ENCODE measurements around the gene EPC1. TPM values are rescaled to one million over a fixed set of nuclear protein-coding genes. Genes with fewer than 3 reads are reported as not detected.

Gene EPC1
- total and polyA plus RNA-seq, 10 of the 15 experiments (the other 5 are each of a cell fraction or from before 2014, with no cell fraction given), result 6.8 to 59.2 (median 19.4) TPM

DNA sequence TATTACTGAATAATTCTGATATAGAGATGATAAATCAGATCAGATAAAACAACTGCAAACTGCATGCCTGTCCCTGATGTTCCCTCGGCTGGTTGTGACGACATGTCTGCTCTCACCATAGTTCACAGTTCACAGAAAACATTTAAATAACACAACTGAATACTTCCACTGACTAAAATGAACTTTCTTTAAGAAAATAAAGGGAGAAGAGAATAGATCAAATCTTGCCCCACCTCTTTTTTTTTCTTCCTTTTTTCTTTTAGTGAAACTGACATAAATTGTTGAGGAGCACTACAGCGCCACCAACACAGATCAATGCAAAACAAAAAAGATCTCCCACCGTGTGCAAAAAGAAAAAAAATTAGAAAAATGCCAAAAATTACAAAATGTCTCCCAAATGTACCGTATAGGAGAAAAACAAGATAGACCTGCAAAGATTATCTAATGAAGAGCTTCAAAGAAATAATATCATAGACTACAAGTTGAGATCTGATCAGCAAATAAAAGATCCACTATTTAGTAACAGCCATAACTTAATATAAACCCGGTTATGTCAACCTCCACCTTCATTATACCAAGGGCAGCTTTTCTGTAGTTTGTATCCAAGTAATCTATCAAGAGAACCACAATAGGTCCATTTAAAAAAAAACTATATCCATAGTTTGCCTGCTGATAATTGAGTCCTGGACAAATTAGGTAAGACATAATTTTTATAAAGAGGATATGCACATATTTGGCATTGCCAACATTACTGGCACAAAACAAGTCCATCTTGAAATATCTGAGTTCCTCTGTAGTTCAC is 30.7 kb upstream of the EPC1 start (continued):
- 0 out of 2 replicates have a peak, but pooled peaks have one; percentile 26 for TF ChIP-seq MTA2 (IDR thresholded peaks at IDR 0.05; ENCODE audit: low read depth)
- TF ChIP-seq BCL11A (IDR thresholded peaks at IDR 0.05; ENCODE audit: low read depth, low read length), result no peak
- TF ChIP-seq, protein P1, sequence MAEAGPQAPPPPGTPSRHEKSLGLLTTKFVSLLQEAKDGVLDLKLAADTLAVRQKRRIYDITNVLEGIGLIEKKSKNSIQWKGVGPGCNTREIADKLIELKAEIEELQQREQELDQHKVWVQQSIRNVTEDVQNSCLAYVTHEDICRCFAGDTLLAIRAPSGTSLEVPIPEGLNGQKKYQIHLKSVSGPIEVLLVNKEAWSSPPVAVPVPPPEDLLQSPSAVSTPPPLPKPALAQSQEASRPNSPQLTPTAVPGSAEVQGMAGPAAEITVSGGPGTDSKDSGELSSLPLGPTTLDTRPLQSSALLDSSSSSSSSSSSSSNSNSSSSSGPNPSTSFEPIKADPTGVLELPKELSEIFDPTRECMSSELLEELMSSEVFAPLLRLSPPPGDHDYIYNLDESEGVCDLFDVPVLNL (IDR thresholded peaks at IDR 0.05; ENCODE audit: low read depth, low read length), result no peak
- no peak for TF ChIP-seq SREBF2 (IDR thresholded peaks at IDR 0.05; ENCODE audit: low read length)
- TF ChIP-seq POLR2AphosphoS2 (IDR thresholded peaks at IDR 0.05; ENCODE audit: low read depth, low read length), result no peak
- TF ChIP-seq POLR2AphosphoS5 (IDR thresholded peaks at IDR 0.05; ENCODE audit: low read length), result no peak
- TF ChIP-seq NFIC (IDR thresholded peaks at IDR 0.05; ENCODE audit: low read depth, low read length), result peak; percentile 20; the same call in 1 of the 2 replicates
- no peak for TF ChIP-seq RUNX3 (IDR thresholded peaks at IDR 0.05; ENCODE audit: low read length)
- TF ChIP-seq YY1 (IDR thresholded peaks at IDR 0.05; ENCODE audit: low read depth, low read length), result 0 out of 2 replicates have a peak, but pooled peaks have one; percentile 22
- TF ChIP-seq SMARCA5 (IDR thresholded peaks at IDR 0.05), result peak; percentile 92; the same call in 1 of the 2 replicates
- no peak for TF ChIP-seq TCF12 (IDR thresholded peaks at IDR 0.05; ENCODE audit: low read depth, low read length)
- no peak for TF ChIP-seq HDAC6 (IDR thresholded peaks at IDR 0.05; ENCODE audit: unreplicated experiment)
- no peak for TF ChIP-seq MTA3 (IDR thresholded peaks at IDR 0.05; ENCODE audit: borderline replicate concordance, low read length)
- TF ChIP-seq SIN3A (IDR thresholded peaks at IDR 0.05; ENCODE audit: low read depth, low read length), result no peak
- TF ChIP-seq, protein P2, sequence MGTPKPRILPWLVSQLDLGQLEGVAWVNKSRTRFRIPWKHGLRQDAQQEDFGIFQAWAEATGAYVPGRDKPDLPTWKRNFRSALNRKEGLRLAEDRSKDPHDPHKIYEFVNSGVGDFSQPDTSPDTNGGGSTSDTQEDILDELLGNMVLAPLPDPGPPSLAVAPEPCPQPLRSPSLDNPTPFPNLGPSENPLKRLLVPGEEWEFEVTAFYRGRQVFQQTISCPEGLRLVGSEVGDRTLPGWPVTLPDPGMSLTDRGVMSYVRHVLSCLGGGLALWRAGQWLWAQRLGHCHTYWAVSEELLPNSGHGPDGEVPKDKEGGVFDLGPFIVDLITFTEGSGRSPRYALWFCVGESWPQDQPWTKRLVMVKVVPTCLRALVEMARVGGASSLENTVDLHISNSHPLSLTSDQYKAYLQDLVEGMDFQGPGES (IDR thresholded peaks at IDR 0.05), result no peak
- TF ChIP-seq IKZF2 (IDR thresholded peaks at IDR 0.05), result peak in 1 of 2 experiments; percentile 42; a peak in 2 of 4 replicates
- no peak for TF ChIP-seq PML (IDR thresholded peaks at IDR 0.05; ENCODE audit: low read length)
- TF ChIP-seq ATF7 (IDR thresholded peaks at IDR 0.05; ENCODE audit: low read depth), result peak; percentile 55; the same call in 1 of the 2 replicates
- TF ChIP-seq, protein P3, sequence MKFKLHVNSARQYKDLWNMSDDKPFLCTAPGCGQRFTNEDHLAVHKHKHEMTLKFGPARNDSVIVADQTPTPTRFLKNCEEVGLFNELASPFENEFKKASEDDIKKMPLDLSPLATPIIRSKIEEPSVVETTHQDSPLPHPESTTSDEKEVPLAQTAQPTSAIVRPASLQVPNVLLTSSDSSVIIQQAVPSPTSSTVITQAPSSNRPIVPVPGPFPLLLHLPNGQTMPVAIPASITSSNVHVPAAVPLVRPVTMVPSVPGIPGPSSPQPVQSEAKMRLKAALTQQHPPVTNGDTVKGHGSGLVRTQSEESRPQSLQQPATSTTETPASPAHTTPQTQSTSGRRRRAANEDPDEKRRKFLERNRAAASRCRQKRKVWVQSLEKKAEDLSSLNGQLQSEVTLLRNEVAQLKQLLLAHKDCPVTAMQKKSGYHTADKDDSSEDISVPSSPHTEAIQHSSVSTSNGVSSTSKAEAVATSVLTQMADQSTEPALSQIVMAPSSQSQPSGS (IDR thresholded peaks at IDR 0.05; ENCODE audit: low read length), result no peak
- TF ChIP-seq BRCA1 (IDR thresholded peaks at IDR 0.05; ENCODE audit: low read depth, low read length), result no peak
- TF ChIP-seq, protein P4, sequence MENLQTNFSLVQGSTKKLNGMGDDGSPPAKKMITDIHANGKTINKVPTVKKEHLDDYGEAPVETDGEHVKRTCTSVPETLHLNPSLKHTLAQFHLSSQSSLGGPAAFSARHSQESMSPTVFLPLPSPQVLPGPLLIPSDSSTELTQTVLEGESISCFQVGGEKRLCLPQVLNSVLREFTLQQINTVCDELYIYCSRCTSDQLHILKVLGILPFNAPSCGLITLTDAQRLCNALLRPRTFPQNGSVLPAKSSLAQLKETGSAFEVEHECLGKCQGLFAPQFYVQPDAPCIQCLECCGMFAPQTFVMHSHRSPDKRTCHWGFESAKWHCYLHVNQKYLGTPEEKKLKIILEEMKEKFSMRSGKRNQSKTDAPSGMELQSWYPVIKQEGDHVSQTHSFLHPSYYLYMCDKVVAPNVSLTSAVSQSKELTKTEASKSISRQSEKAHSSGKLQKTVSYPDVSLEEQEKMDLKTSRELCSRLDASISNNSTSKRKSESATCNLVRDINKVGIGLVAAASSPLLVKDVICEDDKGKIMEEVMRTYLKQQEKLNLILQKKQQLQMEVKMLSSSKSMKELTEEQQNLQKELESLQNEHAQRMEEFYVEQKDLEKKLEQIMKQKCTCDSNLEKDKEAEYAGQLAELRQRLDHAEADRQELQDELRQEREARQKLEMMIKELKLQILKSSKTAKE (IDR thresholded peaks at IDR 0.05; ENCODE audit: low read depth, poor library complexity, severe bottlenecking), result peak; percentile 66
- TF ChIP-seq NRF1 (conservative IDR thresholded peaks at IDR 0.05; ENCODE audit: low read depth, low read length), result no peak
- no peak for TF ChIP-seq JUNB (IDR thresholded peaks at IDR 0.05)
- TF ChIP-seq PAX8 (IDR thresholded peaks at IDR 0.05), result peak; percentile 60; the same call in 1 of the 2 replicates
- no peak for TF ChIP-seq ZNF207 (IDR thresholded peaks at IDR 0.05; ENCODE audit: borderline replicate concordance)

Measured in GM12878 (cell line).